HG03575 (cell line): ENCODE results near the gene RAB40AL.

Experiments
- ATAC-seq: cut with Tn5 transposase; IDR thresholded peaks from one replicate; pipeline ENCODE4 v1.9.1; 2021; ENCODE audit not compliant: unreplicated experiment, insufficient number of reproducible peaks, low FRiP score; ENCODE audit errors: extremely low read depth

Gene RAB40AL

GRCh38 chrX:102976793-102977495 lies 39.9 kb downstream of the RAB40AL start:
- no peak for ATAC-seq

- no peak for ATAC-seq
Observed at GRCh38 chrX:102978594-102978993, 41.5 kb downstream of the RAB40AL start.

- ATAC-seq: no peak
Observed at GRCh38 chrX:102979536-102979935, 42.5 kb downstream of the RAB40AL start.

- no peak for ATAC-seq
Observed at GRCh38 chrX:102983205-102983604, 46.1 kb downstream of the RAB40AL start.

GRCh38 chrX:102985192-102985591 lies 48.1 kb downstream of the RAB40AL start:
- no peak for ATAC-seq
